HL-60 (cell line): ENCODE data around the gene BANP.
"Not testable (repeated sequence)": the region's sequence is repeated elsewhere in the genome, so short reads cannot be mapped to it uniquely, and the experiment has no call there.

Experiments used
- DNase-seq, 2 experiments: peaks; one replicate each; pipeline ENCODE4 v3.0.0-alpha.2; 2010 to 2020; ENCODE audit warnings: low read depth in 1 of 2, low spot score in 1 of 2
- H3K27ac ChIP-seq: fragments of 250-450 bp; sonication (Bioruptor Pico); replicated peaks from 2 replicates; pipeline ENCODE4 v1.5.1; 2020; ENCODE audit warnings: mild to moderate bottlenecking, moderate library complexity
- H3K27me3 ChIP-seq: fragments of 250-450 bp; sonication (Bioruptor Pico); 2 replicates; pipeline ENCODE4 v1.5.1; 2021; ENCODE audit warnings: mild to moderate bottlenecking, moderate library complexity; ENCODE audit not compliant: insufficient read depth, poor library complexity, severe bottlenecking
- H3K4me3 ChIP-seq: replicated peaks from 2 replicates; pipeline ENCODE4 v1.5.1; 2011; ENCODE audit warnings: mild to moderate bottlenecking, control low read depth, low read length; ENCODE audit not compliant: insufficient read depth
- CTCF ChIP-seq: IDR thresholded peaks from one replicate; pipeline ENCODE4 v1.5.1; 2011; ENCODE audit warnings: low read length, control low read depth, inconsistent platforms; ENCODE audit not compliant: insufficient read depth
- GABPA ChIP-seq: IDR thresholded peaks from 2 replicates; pipeline ENCODE4 v1.6.1; 2012; ENCODE audit warnings: low read depth
- POLR2AphosphoS5 ChIP-seq: IDR thresholded peaks from 2 replicates; pipeline ENCODE4 v1.6.1; 2012; ENCODE audit warnings: low read depth
- REST ChIP-seq: IDR thresholded peaks from 2 replicates; pipeline ENCODE4 v1.6.1; 2012; ENCODE audit warnings: low read depth; ENCODE audit not compliant: insufficient replicate concordance
- SPI1 ChIP-seq: IDR thresholded peaks from 2 replicates; pipeline ENCODE4 v1.6.1; 2012; ENCODE audit warnings: low read depth, mild to moderate bottlenecking, borderline replicate concordance

Gene BANP

GRCh38 chr16:88022076-88023042 lies 71.1 kb downstream of the BANP start:
- H3K4me3 ChIP-seq, result no peak overlapping the region
- no peak for DNase-seq
- H3K27ac ChIP-seq, result no peak overlapping the region
- TF ChIP-seq CTCF (no peak), SPI1 (no peak), GABPA (no peak), POLR2AphosphoS5 (no peak), REST (no peak)
- H3K27me3 ChIP-seq, result no peaks in the 10 kb centered on the region

- DNase-seq, result no peak
- Histone ChIP-seq H3K27me3 (no peaks in the 10 kb centered on the region), H3K27ac (no peak overlapping the region), H3K4me3 (no peak overlapping the region)
- TF ChIP-seq CTCF (no peak), POLR2AphosphoS5 (no peak), REST (no peak), GABPA (no peak), SPI1 (no peak)
Observed at GRCh38 chr16:88023366-88023765, 72.1 kb downstream of the BANP start.

- TF ChIP-seq REST, result no peak
- TF ChIP-seq CTCF, result no peak
- no peak for TF ChIP-seq SPI1
- TF ChIP-seq POLR2AphosphoS5, result no peak
- TF ChIP-seq GABPA, result no peak
- Histone ChIP-seq H3K27ac (no peak overlapping the region), H3K27me3 (no peaks in the 10 kb centered on the region), H3K4me3 (no peak overlapping the region)
- DNase-seq, result no peak
Observed at GRCh38 chr16:88023786-88024185, 72.6 kb downstream of the BANP start.

GRCh38 chr16:88024491-88025085 lies 73.4 kb downstream of the BANP start:
- not testable (repeated sequence) for H3K27ac ChIP-seq, H3K27me3 ChIP-seq, DNase-seq, H3K4me3 ChIP-seq

- not testable (repeated sequence) for H3K4me3 ChIP-seq, H3K27ac ChIP-seq, H3K27me3 ChIP-seq
- peak; percentile 15 to 58 for DNase-seq
Observed at GRCh38 chr16:88025086-88025492, 73.9 kb downstream of the BANP start.
